Spleen (tissue), 7 donors: ENCODE data around the gene ZCCHC8.

Source experiments
- POLR2AphosphoS5 ChIP-seq, 3 donors: sonication (generic); formaldehyde crosslinking; IDR thresholded peaks; one replicate each; pipeline ENCODE4 v1.5.1; 2017; ENCODE audit warnings: antibody characterized with exemption in 3 of 3
- TF ChIP-seq, protein P1 (sequence below), 11 experiments: fragments of 200-600 bp in 7 of 11; fragments of 450-650 bp in 4 of 11; sonication (generic) in 4 of 11; IDR thresholded peaks in 8 of 11; conservative IDR thresholded peaks in 3 of 11; 1 replicate in 7 of 11; 2 replicates in 4 of 11; pipeline versions ENCODE4 v1.4.0 to v1.8.0; 2016 to 2021; ENCODE audit warnings: antibody characterized with exemption in 11 of 11, inconsistent platforms in 4 of 11, mild to moderate bottlenecking in 1 of 11
- donor health status: DM: no; HTN: no; CAD: no; lungs with moderate emphysema.
- donor health status: DM: no; HTN: no; CAD: no.
- donor health status: DM: no; HTN: no; CAD: no.

DNA sequence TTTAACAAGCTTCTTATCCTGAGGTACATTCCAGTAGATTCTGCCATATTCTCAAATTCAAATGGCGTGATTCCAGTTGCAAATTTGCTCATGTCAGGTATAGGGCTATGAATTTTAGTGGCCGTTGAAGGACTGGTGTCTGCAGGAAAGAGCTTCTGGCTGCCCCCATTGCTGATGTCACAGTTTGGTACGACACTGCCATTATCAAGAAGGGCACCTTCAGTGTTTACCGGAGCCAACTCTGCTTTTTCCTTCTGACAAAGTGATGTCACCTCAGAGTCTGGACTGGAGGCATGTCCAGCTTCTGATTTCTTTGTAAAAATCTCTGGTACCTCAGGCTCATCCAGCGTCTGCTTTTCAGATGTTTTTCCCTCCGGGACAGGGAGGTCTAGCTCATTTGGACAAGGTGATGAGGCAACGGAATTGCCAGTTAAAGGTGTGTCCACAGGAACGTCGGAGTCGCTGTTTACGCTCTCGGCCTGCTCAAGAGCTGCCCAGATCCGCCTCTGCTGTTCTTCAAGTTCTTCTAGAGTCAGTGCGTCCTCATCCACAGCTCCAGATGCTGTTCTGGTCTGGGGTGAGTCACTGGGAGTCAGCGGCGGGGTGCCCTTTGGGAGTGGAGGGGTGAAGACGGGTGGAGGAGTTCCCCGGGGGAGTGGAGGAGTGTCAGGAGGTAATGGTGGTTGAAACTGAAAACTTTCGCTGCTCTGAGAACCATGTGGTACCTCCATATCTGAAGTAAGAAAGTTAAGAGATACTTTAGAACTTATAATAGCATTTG lies 27.0 kb downstream of the ZCCHC8 start:
- TF ChIP-seq, protein P1, sequence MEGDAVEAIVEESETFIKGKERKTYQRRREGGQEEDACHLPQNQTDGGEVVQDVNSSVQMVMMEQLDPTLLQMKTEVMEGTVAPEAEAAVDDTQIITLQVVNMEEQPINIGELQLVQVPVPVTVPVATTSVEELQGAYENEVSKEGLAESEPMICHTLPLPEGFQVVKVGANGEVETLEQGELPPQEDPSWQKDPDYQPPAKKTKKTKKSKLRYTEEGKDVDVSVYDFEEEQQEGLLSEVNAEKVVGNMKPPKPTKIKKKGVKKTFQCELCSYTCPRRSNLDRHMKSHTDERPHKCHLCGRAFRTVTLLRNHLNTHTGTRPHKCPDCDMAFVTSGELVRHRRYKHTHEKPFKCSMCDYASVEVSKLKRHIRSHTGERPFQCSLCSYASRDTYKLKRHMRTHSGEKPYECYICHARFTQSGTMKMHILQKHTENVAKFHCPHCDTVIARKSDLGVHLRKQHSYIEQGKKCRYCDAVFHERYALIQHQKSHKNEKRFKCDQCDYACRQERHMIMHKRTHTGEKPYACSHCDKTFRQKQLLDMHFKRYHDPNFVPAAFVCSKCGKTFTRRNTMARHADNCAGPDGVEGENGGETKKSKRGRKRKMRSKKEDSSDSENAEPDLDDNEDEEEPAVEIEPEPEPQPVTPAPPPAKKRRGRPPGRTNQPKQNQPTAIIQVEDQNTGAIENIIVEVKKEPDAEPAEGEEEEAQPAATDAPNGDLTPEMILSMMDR (IDR thresholded peaks at IDR 0.05 in 8 of 11, conservative IDR thresholded peaks at IDR 0.05 in 3 of 11), result no peak
- TF ChIP-seq POLR2AphosphoS5 (IDR thresholded peaks at IDR 0.05), result no peak
